Ishikawa (cell line): ENCODE data around the gene VPS39.

Experiments
- CEBPB ChIP-seq: IDR thresholded peaks from 2 replicates; pipeline ENCODE4 v1.6.1; 2012
- CREB1 ChIP-seq: IDR thresholded peaks from 2 replicates; pipeline ENCODE4 v1.6.1; 2012; ENCODE audit warnings: low read depth
- EGR1 ChIP-seq: IDR thresholded peaks from 2 replicates; pipeline ENCODE4 v1.6.1; 2012
- EP300 ChIP-seq: IDR thresholded peaks from 2 replicates; pipeline ENCODE4 v1.6.1; 2012; ENCODE audit warnings: borderline replicate concordance
- FOXM1 ChIP-seq: IDR thresholded peaks from 2 replicates; pipeline ENCODE4 v1.6.1; 2012; ENCODE audit warnings: low read depth, borderline replicate concordance
- MAX ChIP-seq: IDR thresholded peaks from 2 replicates; pipeline ENCODE4 v1.6.1; 2012
- NFIC ChIP-seq: IDR thresholded peaks from 2 replicates; pipeline ENCODE4 v1.6.1; 2012
- RAD21 ChIP-seq: IDR thresholded peaks from 2 replicates; pipeline ENCODE4 v1.6.1; 2012; ENCODE audit warnings: low read depth
- REST ChIP-seq: IDR thresholded peaks from 2 replicates; pipeline ENCODE4 v1.6.1; 2012; ENCODE audit warnings: low read depth, mild to moderate bottlenecking
- TAF1 ChIP-seq: IDR thresholded peaks from 2 replicates; pipeline ENCODE4 v1.6.1; 2012; ENCODE audit warnings: low read depth, mild to moderate bottlenecking
- TCF12 ChIP-seq: IDR thresholded peaks from 2 replicates; pipeline ENCODE4 v1.6.1; 2012; ENCODE audit warnings: low read depth
- TEAD4 ChIP-seq: IDR thresholded peaks from 2 replicates; pipeline ENCODE4 v1.6.1; 2012
- USF1 ChIP-seq: IDR thresholded peaks from 2 replicates; pipeline ENCODE4 v1.6.1; 2012
- ZBTB7A ChIP-seq: IDR thresholded peaks from 2 replicates; pipeline ENCODE4 v1.6.1; 2012; ENCODE audit warnings: low read depth

- TF ChIP-seq USF1 (no peak), FOXM1 (no peak), EP300 (no peak), ZBTB7A (no peak), REST (no peak), CREB1 (no peak), CEBPB (no peak), TCF12 (no peak), EGR1 (no peak), TAF1 (no peak), MAX (no peak), RAD21 (no peak), NFIC (no peak), TEAD4 (no peak)
These were observed 14.7 kb downstream of the VPS39 start for GRCh38 chr15:42193383-42193782.
